Activated CD4-positive, alpha-beta T cell treated with anti-CD3 and anti-CD28 coated beads, Interleukin-2, amount 50 U/mL, for 24 hours (primary cell): ENCODE data around the gene MEMO1.
"Not testable (repeated sequence)": the region's sequence is repeated elsewhere in the genome, so short reads cannot be mapped to it uniquely, and the experiment has no call there.

ENCODE experiments used
- DNase-seq, 2 donors: peaks; one replicate each; pipeline ENCODE4 v3.0.0-alpha.2; 2020; ENCODE audit warnings: low read depth in 1 of 2, low spot score in 1 of 2

MEMO1 gene

DNA sequence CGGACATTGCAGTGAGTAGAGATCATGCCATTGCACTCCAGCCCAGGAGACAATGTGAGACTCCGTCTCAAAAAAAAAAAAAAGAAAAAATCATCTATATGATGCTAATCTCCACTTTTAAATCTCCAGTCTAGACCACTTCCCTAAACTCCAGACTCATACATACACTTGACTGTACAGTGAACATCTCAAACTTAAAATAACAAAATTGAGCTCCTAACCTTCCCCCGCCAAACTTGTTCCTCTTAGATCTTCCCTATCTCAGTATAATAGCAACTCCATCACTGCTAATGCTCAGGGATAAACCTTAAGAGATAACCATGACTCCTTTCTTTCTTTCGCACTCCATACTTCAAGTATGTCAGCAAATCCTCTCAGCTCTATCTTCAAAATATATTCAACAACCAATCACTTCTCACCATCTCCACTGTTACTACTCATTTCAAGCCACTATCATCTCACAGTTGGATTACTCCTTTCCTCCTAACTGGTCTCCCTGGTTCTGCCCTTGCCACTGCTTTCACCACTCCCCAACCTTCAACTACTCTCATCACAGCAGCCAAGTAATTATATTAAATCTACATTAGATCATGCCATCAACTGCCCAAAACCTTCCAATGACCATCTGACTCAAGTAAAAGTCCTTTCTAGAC is 12.0 kb downstream of the MEMO1 start:
- no peak for DNase-seq

DNA sequence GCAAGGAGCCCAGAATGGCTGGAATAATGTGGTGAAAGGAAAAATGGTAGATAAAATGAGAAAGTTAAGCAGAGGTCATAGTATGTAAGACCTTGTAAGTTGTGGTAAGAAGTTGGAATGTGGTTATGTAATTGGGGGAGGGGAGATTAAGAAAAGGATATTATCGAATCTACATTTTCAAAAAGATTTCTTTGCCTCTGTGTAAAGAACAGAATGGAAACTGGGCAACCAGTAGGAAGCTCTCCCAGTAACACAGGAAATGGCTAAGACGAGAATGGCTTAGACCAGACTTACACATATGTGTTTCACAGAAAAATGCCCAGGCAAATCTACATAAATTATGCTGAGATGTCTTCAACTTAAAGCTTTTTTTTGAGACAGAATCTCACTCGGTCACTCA is 13.2 kb downstream of the MEMO1 start:
- DNase-seq = no peak

DNA sequence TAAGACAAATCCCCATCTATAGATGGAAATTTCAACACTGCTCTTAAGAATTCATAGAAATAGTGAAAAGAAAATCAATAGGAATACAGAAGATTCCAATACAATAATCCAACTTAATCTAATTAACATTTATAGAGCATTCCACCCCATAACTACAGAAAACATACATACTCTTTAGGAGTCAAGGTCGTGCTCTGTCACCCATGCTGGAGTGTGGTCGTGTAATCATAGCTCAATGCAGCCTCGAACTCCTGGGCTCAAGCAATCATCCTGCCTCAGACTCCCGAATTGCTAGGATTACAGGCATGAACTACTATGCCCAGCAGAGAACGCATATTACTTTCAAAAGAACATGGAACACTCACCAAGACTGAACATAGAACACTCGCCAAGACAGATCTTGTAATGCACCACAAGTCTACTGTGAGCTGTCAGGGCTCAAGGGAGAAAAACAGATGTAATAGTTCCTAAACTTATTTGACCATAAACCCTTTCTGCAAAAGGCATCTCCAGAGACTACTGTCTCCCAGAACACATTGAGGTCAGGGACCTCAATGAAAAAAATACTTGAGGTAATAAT is 14.1 kb downstream of the MEMO1 start:
- no peak for DNase-seq

DNA sequence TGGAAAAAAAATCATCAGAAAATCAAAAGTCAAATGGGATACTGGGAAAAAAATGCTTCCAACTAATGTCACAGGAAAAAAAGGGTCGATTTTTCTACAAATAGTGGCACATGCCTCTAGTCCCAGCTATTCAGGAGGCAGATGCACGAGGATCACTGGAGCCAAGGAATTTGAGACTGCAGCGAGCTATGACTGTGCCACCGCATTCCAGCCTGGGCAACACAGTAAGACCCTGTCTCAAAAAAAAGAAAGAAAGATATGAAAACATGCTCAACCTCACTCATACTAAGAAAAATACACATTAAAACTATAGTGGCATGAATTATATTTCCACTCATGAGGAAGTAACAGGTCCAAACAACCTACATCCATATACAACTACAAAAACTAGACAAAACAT is 17.9 kb downstream of the MEMO1 start:
- DNase-seq = no peak

DNA sequence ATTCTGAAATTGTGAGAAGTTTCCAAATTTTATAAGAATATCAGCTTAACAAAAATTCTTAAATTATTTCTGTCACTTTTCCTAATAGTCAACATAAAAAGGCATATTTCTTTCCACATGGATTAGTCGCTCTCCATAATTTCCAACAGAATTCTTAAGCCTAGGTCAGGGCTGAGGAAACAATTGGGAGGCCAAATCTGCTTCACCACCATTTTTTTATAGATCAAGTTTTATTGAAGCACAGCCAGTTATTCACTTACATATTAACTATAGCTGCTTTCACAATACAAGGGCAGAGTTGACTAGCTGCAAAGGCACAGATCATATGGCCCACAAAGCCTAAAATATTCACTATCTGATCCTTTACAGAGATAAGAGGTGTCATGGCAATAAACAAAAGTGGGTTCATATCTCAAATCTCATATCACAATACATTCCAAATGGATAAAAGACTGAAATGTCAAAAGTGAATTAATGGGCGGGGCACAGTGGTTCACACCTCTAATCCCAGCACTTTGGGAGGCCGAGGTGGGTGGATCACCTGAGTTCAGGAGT is 18.7 kb downstream of the MEMO1 start:
- no peak for DNase-seq

DNA sequence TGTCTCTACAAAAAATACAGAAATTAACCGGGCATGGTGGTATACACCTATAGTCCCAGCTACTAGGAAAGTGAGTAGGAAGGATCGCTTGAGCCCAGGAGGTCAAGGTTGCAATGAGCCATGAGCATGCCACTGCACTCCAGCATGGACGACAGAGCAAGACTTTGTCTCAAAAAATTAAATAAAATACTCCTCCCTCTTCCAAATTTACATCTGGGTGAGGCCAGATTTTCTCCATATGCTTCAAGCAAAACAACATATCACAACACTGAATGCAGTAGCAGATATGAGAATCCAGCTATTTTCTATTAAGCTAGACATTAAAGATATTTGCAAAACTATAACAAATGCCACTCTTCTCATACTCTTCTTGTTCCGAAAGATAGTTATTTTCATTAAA is 20.9 kb downstream of the MEMO1 start:
- DNase-seq = no peak

DNA sequence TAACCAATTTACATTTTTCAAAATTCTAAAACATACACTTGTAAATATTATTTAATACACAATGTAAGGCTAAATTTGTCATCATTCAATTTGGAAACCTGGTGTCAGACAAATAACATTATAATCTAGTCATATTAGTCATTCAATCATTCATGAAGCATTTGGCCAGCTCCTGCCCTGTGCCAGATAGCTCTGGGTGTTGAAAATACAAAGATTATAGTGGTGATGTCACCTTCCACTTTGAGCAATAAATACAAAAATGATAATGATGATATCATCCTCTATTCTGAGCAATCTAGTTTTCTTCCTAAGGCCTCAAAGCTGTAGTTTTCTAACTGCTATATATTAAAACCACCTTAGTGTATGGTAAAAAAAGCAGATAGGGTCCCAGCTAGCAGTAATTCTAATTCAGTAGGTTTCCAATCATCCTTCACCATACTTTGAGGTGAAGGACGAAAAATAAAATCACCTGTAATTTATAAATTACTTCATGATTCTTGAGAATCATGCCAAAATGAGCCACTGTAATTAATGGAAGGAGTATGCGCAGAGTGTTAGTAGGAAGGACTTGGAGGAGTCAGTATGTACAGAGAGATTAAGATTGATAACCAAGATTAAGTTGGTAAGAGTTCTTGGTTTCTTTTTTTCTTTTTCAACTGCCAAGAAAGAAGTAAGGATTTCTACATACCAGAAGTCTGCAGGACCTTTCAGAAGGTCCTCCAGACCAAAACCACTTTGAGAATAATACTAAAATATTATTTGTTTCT is 23.2 kb downstream of the MEMO1 start:
- DNase-seq = no peak

DNA sequence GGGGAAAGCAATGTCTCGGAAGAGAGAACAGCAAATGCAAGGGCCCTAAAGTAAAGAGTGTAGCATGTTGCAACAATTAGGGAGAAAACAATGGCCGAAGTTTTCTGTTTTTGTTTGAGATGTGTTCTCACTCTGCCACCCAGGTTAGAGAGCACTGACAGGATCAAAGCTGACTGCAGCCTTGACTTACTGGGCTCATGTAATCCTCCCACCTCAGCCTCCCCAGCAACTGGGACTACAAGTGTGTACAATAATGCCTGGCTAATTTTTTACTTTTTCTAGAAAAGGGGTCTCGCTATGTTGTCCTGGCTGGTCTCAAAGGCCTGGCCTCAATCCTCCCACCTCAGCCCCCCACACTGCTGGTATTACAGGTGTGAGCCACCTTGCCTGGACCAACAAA is 23.9 kb downstream of the MEMO1 start:
- no peak for DNase-seq

DNA sequence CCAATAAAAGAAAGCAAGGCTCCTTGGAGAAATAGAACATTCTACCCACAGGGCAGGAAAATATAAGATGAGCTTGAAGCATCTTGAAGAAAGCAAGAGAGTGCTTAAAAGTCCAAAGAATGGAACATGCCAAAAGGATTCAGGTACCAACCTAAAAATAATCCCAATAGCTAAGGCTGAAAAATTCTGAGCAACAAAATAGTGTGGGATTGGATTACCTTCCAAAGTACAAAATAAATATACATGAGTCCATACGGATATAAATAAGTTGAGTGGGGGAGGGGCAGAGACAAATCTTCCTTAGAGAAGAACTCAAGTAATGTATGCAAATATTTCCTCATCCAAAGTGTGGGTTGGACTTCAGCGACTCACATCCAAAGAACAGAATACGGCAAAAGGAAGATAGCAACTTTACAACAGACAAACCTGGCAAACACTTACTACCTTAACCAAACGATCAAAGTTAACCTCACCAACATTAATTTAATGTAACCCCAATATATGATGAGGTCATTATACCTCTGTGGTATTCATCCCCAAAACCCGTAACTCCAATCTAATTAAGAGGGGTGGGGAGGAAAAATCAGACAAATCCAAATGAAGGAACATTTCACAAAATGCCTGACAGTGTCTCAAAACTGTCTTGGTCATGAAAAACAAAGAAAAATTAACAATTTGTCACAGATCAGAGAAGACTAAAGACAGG is 26.9 kb downstream of the MEMO1 start:
- DNase-seq = no peak

DNA sequence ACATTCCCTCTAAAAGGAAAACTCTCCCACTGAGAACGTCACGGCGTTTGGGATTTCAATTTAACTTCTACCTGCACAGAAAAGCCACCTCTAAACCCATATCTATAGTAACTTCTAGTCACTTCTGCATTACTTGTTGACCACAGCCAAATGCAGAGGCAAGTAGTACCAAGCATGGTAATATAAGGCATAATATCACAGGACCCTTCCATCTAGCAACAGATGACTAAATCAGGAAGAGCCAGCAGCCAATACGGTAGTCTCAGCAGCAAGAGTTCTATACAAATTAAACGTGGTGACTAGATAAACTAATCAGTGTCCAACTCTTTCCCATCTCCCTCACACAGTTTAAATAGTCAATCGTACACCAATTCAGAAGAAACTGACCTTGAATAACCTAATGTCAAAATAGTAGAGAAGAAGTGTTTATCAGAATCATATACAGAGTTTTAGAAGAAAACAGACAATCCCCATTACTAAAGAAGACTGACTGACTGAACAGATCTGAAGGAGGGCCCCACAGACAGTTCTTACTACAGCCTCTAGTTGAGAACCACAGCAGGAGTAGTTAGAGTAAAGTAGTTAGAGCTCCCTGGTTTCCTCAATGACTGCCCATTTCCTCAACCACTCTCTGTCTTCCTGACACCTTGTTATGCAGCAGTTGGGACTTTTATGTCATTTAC is 30.0 kb downstream of the MEMO1 start:
- no peak for DNase-seq

DNA sequence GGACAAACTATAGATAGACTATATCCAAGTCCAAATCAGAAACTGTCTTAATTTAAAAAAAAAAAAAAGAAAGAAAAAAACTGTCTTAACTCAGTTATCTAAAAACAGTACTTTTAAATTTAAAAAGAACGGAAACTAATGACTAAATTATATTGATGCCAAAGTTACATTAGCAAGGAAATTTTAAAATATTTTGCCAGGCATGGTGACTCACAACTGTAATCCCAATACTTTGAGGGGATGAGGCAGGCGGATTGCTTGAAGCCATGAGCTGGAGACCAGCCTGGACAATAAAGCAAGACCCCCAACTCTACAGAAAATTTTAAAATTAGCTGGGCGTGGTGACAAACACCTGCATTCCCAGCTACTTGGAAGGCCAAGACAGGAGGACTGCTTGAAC is 30.9 kb downstream of the MEMO1 start:
- DNase-seq = no peak

DNA sequence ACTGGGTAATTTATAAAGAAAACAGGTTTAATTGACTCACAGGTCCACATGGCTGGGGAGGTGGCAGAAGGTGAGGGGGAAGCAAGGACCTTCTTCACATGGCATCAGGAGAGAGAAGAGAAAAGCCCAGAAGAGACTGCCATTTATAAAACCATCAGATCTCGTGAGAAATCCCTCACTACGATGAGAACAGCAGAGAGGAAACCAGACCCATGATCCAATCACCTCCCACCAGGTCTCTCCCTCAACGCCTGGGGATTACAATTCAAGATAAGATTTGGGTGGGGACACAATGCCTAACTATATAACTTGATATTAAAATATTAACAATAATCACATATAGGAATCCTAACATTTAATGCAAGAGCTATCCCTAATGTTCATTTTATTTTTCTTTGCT is 31.8 kb downstream of the MEMO1 start:
- no peak for DNase-seq

DNA sequence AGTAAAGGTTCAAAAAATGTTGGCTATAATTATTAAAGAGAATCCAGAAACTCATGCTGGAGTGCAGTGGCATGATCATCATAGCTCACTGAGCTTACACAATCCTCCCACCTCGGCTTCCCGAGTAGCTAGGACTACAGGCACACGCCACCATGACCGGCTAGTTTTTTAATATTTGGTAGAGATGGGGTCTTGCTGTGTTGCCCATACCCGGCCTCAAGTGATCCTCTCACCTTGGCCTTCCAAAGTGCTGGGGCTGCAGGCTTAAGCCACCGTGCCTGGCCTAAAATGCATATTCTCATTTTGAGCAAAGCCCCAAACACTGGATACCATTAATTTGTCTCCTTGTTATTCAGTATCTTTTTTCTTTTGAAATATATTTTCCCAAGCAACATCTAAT is 32.4 kb downstream of the MEMO1 start:
- DNase-seq = no peak

DNA sequence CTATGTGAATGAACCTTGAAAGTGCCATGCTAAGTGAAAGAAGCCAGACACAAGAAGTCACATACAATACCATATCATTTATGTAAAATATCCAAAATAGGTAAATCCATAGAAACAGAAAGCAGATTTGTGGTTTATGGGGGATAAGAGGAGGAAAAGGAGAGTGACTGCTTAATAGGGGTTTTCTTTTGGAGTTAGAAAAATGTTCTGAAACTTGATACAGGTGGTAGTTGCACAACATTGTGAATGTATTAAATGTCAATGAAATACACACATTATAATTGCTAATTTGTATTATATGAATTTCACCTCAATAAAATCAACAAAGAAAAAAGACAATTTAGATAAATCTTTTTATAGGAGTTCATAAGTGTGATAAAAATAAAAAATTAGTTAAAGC is 37.1 kb downstream of the MEMO1 start:
- no peak for DNase-seq

DNA sequence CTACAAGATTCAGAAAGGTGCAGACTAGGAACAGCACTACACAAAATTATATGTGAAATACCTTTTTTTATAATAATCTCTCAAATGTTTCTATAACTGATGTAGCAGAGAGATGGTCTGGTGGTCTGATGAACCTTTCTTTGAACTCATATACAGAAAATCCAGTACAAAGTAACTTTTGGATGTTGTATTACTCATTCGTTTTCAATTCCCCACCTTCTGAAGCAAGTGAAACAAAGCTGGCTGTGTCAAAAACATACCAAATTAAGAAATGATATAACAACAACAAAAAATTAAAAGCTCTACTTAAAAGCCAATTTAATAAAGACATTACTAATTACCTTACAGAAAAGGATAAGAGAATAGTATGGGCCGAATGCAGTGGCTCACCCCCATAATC is 38.7 kb downstream of the MEMO1 start:
- no peak for DNase-seq

DNA sequence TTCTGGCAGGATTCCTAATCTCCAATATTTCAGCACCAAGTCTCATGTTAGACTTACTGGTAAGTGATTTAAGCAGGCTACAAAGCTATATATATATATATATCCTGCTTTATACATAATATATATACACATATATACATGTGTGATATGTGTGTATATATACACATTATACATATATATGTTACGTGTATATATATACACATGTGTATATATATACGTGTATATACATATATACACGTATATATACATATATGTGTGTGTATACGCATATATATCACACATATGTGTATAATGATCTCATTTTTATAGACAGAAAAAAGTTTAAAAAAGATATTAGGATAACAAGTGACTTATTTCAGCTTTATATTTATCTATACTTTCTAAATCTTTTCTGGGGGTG is 41.6 kb downstream of the MEMO1 start:
- DNase-seq = no peak

DNA sequence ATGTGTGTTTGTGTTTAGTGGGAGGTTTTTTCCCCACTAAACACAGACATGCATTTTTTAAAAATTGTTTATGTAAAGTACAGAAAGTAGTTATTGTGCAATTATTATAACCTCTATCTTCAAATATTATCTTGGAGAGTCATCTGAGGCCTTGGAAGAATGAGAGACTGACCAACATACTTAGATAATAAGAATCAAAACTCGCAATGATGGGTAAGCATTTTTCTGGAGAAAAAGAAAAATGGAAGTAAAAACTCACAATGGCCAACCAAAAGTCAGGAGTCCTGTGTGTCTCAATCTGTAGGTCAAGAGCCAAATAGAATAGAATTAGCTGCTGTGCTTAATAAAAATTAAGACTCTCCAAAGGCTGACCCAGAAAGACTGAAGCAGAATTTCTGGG is 43.0 kb downstream of the MEMO1 start:
- DNase-seq = no peak

DNA sequence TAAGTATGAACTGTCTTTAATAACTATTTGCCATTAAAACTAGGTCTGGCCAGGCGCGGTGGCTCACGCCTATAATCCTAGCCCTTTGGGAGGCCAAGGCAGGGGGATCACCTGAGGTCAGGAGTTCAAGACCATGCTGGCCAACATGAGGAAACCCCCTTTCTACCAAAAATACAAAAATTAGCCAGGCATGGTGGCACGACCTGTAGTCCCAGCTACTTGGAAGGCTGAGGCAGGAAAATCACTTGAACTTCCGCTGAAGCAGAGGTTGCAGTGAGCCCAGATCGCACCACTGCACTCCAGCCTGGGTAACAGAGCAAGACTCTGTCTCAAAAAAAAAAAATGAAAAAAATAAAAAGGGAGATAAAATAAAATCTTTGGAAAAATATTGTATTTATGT is 44.4 kb downstream of the MEMO1 start:
- DNase-seq = not testable (repeated sequence)

DNA sequence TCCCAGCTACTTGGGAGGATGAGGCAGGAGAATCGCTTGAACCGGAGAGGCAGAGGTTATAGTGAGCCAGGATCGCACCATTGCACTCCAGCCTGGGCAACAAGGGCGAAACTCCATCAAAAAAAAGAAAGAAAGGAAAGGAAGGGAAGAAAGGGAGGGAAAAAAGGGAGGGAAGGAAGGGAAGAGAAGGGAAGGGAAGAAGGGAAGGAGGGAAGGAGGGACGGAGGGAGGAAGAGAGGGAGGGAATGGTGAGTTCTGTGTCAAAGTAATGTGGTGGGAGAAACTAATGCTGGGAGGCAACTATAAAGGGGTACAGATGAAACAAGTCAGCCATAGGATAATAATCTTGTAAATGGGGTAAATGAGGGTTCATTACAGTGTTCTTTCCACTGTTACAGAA is 45.7 kb downstream of the MEMO1 start:
- DNase-seq = no peak

DNA sequence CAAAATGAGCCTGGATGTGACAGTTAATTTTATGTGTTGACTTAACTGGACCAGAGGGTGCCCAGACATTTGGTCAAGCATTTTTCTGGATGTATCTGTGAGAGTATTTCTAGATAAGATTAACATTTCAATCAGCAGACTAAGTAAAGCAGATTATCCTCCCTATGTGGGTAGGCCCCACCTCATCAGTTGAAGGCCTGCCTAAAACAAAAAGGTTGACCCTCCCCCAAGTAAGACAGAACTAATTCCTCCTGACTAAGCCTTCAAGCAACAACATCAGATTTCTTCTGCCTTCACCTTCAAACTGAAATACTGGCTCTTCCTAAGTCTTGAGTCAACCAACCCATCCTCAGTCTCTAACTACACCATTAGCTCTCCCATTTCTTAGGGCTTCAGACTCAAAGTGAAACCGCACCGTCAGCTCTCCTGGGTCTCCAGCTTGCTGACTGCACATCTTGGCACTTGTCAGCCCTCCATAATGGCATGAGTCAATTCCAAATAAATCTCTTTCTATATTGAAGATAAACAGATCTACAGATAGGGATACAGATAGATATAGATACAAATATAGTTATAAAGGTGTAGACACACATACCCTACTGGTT is 47.9 kb downstream of the MEMO1 start:
- peak in 1 of 2 donors; percentile 11 for DNase-seq
